GM06990 (cell line): Measurements from ENCODE around the gene ERC1.

Source experiments
- DNase-seq: peaks from one replicate; pipeline ENCODE4 v3.0.0-alpha.2; 2011; ENCODE audit not compliant: insufficient read length; ENCODE audit errors: extremely low read depth
- H3K27me3 ChIP-seq: replicated peaks from 2 replicates; pipeline ENCODE4 v1.6.0; 2011; ENCODE audit warnings: low read length; ENCODE audit not compliant: control insufficient read depth, insufficient read depth
- H3K36me3 ChIP-seq: 2 replicates; pipeline ENCODE4 v1.5.1; 2011; ENCODE audit warnings: low read length; ENCODE audit not compliant: control insufficient read depth, insufficient read depth
- H3K4me3 ChIP-seq: replicated peaks from 2 replicates; pipeline ENCODE4 v1.5.1; 2011; ENCODE audit warnings: low read depth, mild to moderate bottlenecking, control low read depth, low read length
- CTCF ChIP-seq: IDR thresholded peaks from 2 replicates; pipeline ENCODE4 v1.5.1; 2011; ENCODE audit warnings: low read length, control low read depth, mild to moderate bottlenecking, inconsistent platforms; ENCODE audit not compliant: insufficient read depth, poor library complexity, severe bottlenecking

Gene ERC1

GRCh38 chr12:1500095-1500801 is 509.2 kb downstream of the ERC1 start:
- no peak for DNase-seq
- TF ChIP-seq CTCF = no peak
- Histone ChIP-seq H3K4me3 (no peak overlapping the region), H3K36me3 (no peaks in the 10 kb centered on the region), H3K27me3 (no peaks in the 10 kb centered on the region; the same call in none of the 2 replicates)

GRCh38 chr12:1501001-1501400 is 510.0 kb downstream of the ERC1 start:
- H3K4me3 ChIP-seq = no peak overlapping the region
- no peaks in the 10 kb centered on the region for H3K36me3 ChIP-seq
- H3K27me3 ChIP-seq = no peaks in the 10 kb centered on the region; the same call in none of the 2 replicates
- no peak for TF ChIP-seq CTCF
- no peak for DNase-seq

- no peak for DNase-seq
- no peak for TF ChIP-seq CTCF
- no peaks in the 10 kb centered on the region; the same call in none of the 2 replicates for H3K27me3 ChIP-seq
- H3K36me3 ChIP-seq = no peaks in the 10 kb centered on the region
- H3K4me3 ChIP-seq = no peak overlapping the region
These were observed 510.8 kb downstream of the ERC1 start for GRCh38 chr12:1501695-1502378.

- no peak overlapping the region for H3K4me3 ChIP-seq
- no peak for DNase-seq
- H3K27me3 ChIP-seq = no peaks in the 10 kb centered on the region; the same call in none of the 2 replicates
- TF ChIP-seq CTCF = no peak
- no peaks in the 10 kb centered on the region for H3K36me3 ChIP-seq
These were observed 511.3 kb downstream of the ERC1 start for GRCh38 chr12:1502379-1502720.

GRCh38 chr12:1502831-1503230 is 511.8 kb downstream of the ERC1 start:
- Histone ChIP-seq H3K4me3 (no peak overlapping the region), H3K36me3 (no peaks in the 10 kb centered on the region), H3K27me3 (no peaks in the 10 kb centered on the region; the same call in none of the 2 replicates)
- DNase-seq = no peak
- TF ChIP-seq CTCF = no peak

GRCh38 chr12:1503281-1503711 is 512.3 kb downstream of the ERC1 start:
- TF ChIP-seq CTCF = no peak
- H3K36me3 ChIP-seq = no peaks in the 10 kb centered on the region
- no peak for DNase-seq
- no peak overlapping the region for H3K4me3 ChIP-seq
- no peaks in the 10 kb centered on the region; the same call in none of the 2 replicates for H3K27me3 ChIP-seq
